Muscle of leg (tissue), 11 donors: ENCODE results near the gene CUBN. TPM values are rescaled to one million over a fixed set of nuclear protein-coding genes. Genes with fewer than 3 reads are reported as not detected.

ENCODE experiments used
- DNase-seq: peaks from one replicate; pipeline ENCODE4 v3.0.0; 2013
- H3K27ac ChIP-seq: one replicate; pipeline ENCODE4 v1.5.1; 2013; ENCODE audit warnings: mild to moderate bottlenecking, low read length, control low read depth
- H3K27me3 ChIP-seq: one replicate; pipeline ENCODE4 v1.6.1; 2013; ENCODE audit warnings: low read length; ENCODE audit not compliant: control insufficient read depth, insufficient read depth
- H3K36me3 ChIP-seq: one replicate; pipeline ENCODE4 v1.6.1; 2013; ENCODE audit warnings: low read length; ENCODE audit not compliant: control insufficient read depth, insufficient read depth
- H3K4me1 ChIP-seq: one replicate; pipeline ENCODE4 v1.6.1; 2013; ENCODE audit warnings: low read length; ENCODE audit not compliant: control insufficient read depth, insufficient read depth
- H3K4me3 ChIP-seq: one replicate; pipeline ENCODE4 v1.5.1; 2013; ENCODE audit warnings: low read length, control low read depth
- H3K9me3 ChIP-seq: replicated peaks from 2 replicates; pipeline ENCODE4 v1.6.1; 2013; ENCODE audit warnings: low read depth, low read length; ENCODE audit not compliant: control insufficient read depth
- WGBS: methylation state at CpG from one replicate; pipeline ENCODE4 v1.1.5; 2013; ENCODE audit warnings: missing lambda C conversion rate; ENCODE audit not compliant: insufficient coverage; 5-methylcytosine and 5-hydroxymethylcytosine counted together
- polyA plus RNA-seq, 8 donors: library from polyadenylated mRNA; unstranded; fragments of 120-200 nt; gene quantifications; one replicate each; pipeline versions ENCODE4 v1.2.1 to v1.2.3, GENCODE V29; 2013; ENCODE audit warnings: inconsistent platforms in 1 of 8, low replicate concordance in 1 of 8; ENCODE audit not compliant: insufficient read length in 8 of 8, insufficient read depth in 1 of 8
- total RNA-seq: library from RNA; stranded (reverse); fragments of 120-200 nt; gene quantifications from one replicate; pipeline ENCODE4 v1.2.4, GENCODE V29; 2013

Gene CUBN
- total and polyA plus RNA-seq, 9 donors = 1.4 to 5.0 (median 2.0) TPM

- DNase-seq = no peak
- Histone ChIP-seq H3K4me1 (peaks cover 43% of the 10 kb centered on the region), H3K36me3 (no peaks in the 10 kb centered on the region), H3K27me3 (no peaks in the 10 kb centered on the region), H3K27ac (peak overlapping the region; percentile 90), H3K4me3 (no peak overlapping the region), H3K9me3 (peaks cover 2% of the 10 kb centered on the region)
- WGBS = 51% methylated on average over 7 of the region's 7 CpGs
Measured at GRCh38 chr10:17003651-17004286, 125.8 kb downstream of the CUBN start.

GRCh38 chr10:17003151-17003550, 126.5 kb downstream of the CUBN start:
- peaks cover 37% of the 10 kb centered on the region for H3K4me1 ChIP-seq
- no peaks in the 10 kb centered on the region for H3K36me3 ChIP-seq
- H3K27ac ChIP-seq = peak overlapping the region; percentile 90
- peak; percentile 77 for DNase-seq
- peaks cover 2% of the 10 kb centered on the region for H3K9me3 ChIP-seq
- H3K4me3 ChIP-seq = no peak overlapping the region
- no peaks in the 10 kb centered on the region for H3K27me3 ChIP-seq
- 18% methylated on average over 4 of the region's 7 CpGs for WGBS

- peak overlapping the region; percentile 90 for H3K27ac ChIP-seq
- H3K9me3 ChIP-seq = peaks cover 2% of the 10 kb centered on the region
- no peaks in the 10 kb centered on the region for H3K27me3 ChIP-seq
- no peaks in the 10 kb centered on the region for H3K36me3 ChIP-seq
- H3K4me1 ChIP-seq = peaks cover 27% of the 10 kb centered on the region
- 14% methylated on average over 1 of the region's 8 CpGs for WGBS
- no peak overlapping the region for H3K4me3 ChIP-seq
- DNase-seq = peak; percentile 98
Measured at GRCh38 chr10:17001961-17002749, 127.5 kb downstream of the CUBN start.

GRCh38 chr10:17001297-17001744, 128.3 kb downstream of the CUBN start:
- 100% methylated on average over 1 of the region's 9 CpGs for WGBS
- no peaks in the 10 kb centered on the region for H3K36me3 ChIP-seq
- peaks cover 2% of the 10 kb centered on the region for H3K9me3 ChIP-seq
- peak; percentile 77 for DNase-seq
- H3K27ac ChIP-seq = peak overlapping the region; percentile 90
- H3K4me3 ChIP-seq = no peak overlapping the region
- H3K4me1 ChIP-seq = peaks cover 23% of the 10 kb centered on the region
- no peaks in the 10 kb centered on the region for H3K27me3 ChIP-seq

DNA sequence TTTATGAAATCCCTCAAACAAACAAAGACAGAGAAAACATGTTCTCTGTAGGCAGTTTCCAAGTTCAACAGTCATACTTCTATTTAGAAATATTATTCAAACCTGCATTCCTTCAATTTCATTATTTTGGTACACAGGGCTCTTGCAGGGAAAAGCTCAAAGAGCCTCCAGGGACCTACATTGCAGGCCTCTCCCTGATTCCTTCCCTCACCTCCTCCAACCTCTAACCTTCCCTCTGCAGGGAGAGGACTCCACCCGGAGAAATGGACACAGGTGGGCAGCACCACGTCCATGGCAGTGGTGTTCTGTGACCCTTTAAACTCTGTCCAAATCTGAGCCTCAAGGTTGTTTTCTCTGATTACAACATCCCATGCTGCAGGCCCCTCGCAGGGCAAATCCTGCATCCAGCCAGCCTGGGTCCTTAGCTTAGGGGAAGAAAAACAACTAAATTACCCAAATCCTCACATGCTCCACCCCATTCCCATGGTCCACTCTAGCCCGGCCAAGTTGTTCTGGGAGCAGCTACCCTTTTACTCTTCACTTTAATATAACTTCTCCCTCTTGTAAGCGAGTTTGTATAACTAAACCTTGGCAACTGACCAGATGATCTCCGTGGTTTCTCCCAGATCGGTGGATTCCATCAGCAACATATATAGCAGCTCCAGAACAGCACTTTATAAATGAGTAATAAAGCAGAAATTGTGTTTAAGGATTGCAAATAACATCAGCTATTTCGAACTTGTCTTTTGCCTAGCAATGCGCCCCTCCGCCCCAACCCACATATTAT, 129.8 kb downstream of the CUBN start:
- peaks cover 28% of the 10 kb centered on the region for H3K4me1 ChIP-seq
- no peak overlapping the region for H3K4me3 ChIP-seq
- peak; percentile 80 for DNase-seq
- H3K36me3 ChIP-seq = no peaks in the 10 kb centered on the region
- no peaks in the 10 kb centered on the region for H3K9me3 ChIP-seq
- peak overlapping the region; percentile 62 for H3K27ac ChIP-seq
- WGBS = 30% methylated on average over 2 of the region's 10 CpGs
- no peaks in the 10 kb centered on the region for H3K27me3 ChIP-seq

GRCh38 chr10:16996530-16996964, 133.1 kb downstream of the CUBN start:
- no peak for DNase-seq
- H3K9me3 ChIP-seq = no peaks in the 10 kb centered on the region
- WGBS = 71% methylated on average over 3 of the region's 6 CpGs
- H3K27me3 ChIP-seq = no peaks in the 10 kb centered on the region
- no peak overlapping the region for H3K4me3 ChIP-seq
- no peaks in the 10 kb centered on the region for H3K36me3 ChIP-seq
- H3K27ac ChIP-seq = peak overlapping the region; percentile 83
- peaks cover 14% of the 10 kb centered on the region for H3K4me1 ChIP-seq

DNA sequence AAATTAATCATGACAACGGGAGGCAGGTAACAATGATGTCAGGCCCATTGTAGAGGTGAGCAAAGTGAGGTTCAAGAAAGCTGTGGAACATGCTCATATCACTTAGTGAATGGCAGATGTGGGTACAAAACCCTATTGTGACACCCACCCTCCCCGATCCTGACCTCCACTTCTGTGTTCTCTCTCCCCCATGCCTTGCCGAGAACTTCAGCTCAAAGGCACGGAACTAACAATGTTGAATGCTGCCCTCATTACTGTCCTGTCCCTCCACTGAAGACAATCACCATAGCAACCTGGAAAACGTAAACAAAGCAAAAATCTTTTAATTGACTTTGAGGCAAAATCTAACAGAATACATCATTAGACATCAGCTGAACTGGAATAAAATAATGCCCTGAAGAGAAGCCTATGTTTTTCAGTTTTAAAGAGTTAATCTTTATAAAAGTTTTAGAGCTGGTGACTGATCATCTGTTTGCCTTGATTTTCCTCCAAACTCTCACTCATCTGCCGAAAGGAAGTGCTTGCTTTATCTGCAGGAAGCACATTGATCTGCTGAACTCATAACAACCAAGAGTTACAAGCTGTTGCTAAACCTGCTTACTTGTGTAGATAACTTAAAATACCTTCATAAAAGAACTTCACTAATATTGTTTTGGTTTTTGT, 133.6 kb downstream of the CUBN start:
- H3K4me1 ChIP-seq = peaks cover 12% of the 10 kb centered on the region
- peak overlapping the region; percentile 83 for H3K27ac ChIP-seq
- peak; percentile 84 for DNase-seq

DNA sequence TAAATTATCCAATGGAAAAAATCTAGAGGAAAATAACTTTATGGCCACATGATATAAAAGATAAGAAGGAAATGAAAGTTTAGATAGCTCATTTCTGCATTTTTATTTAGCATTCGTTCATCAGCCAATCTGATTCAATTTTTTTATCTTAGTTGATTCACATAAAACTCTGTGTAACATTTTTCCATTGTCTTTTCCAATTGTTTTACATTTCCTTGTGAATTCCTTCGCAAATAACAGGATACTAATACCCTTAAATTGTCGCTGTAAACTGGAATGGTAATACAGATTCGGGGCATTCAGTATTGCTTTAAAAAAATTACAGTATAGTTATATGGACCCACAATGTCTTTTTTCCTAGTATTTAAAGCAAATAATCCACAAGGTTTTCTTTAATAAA, 136.4 kb downstream of the CUBN start:
- no peak overlapping the region for H3K4me3 ChIP-seq
- no peaks in the 10 kb centered on the region for H3K9me3 ChIP-seq
- peak; percentile 38 for DNase-seq
- peak overlapping the region; percentile 50 for H3K27ac ChIP-seq
- whole genome bisulfite sequencing = no CpG with 5 or more reads among the region's 4 CpGs
- H3K27me3 ChIP-seq = no peaks in the 10 kb centered on the region
- H3K36me3 ChIP-seq = no peaks in the 10 kb centered on the region
- peaks cover 9% of the 10 kb centered on the region for H3K4me1 ChIP-seq

More for the DNA sequence above, 133.6 kb downstream of the CUBN start:
- WGBS = 30% methylated on average over 2 of the region's 6 CpGs
- no peaks in the 10 kb centered on the region for H3K36me3 ChIP-seq
- H3K9me3 ChIP-seq = no peaks in the 10 kb centered on the region
- H3K4me3 ChIP-seq = no peak overlapping the region
- no peaks in the 10 kb centered on the region for H3K27me3 ChIP-seq

DNA sequence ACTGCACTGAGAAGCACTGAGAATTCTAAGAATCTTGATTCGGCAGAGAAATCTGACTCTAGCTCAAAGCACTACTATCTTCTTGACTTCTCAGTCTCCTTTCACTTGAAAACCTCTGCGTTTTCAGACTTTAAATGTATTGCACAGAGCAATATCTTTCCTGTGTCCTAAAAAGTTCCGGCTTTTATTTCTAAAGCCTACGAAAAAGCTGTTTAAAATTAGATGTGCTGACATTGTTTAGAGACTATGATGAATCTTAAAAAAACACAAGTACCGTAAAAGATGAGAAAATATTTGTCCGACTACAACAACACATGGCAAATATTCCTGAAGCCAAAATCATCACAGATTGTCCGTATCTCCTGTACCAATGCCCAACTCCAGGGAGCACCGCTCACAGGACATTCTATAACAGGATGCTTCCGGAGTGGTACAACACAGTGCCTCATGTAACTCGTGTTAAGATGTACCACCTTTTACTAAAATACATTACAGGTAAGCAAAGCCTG, 136.9 kb downstream of the CUBN start:
- Histone ChIP-seq H3K9me3 (no peaks in the 10 kb centered on the region), H3K36me3 (no peaks in the 10 kb centered on the region), H3K27ac (peak overlapping the region; percentile 50), H3K4me3 (no peak overlapping the region), H3K4me1 (peaks cover 13% of the 10 kb centered on the region), H3K27me3 (no peaks in the 10 kb centered on the region)
- WGBS = 21% methylated on average over 3 of the region's 10 CpGs
- DNase-seq = peak; percentile 57
